Smooth muscle cell (in vitro differentiated cells): Measurements from ENCODE around the gene IL13RA1. TPM values are rescaled to one million over a fixed set of nuclear protein-coding genes. Genes with fewer than 3 reads are reported as not detected.

Experiments
- DNase-seq: peaks from one replicate; lab custom pipeline; 2025; ENCODE audit not compliant: unreplicated experiment; lab: John Stamatoyannopoulos, UW
- H2AFZ ChIP-seq: fragments of 200-600 bp; sonication (generic); 2 replicates; pipeline ENCODE4 v1.6.0; 2016; ENCODE audit warnings: antibody characterized with exemption, low read depth, mild to moderate bottlenecking
- H3F3A ChIP-seq: fragments of 200-600 bp; sonication (generic); 2 replicates; pipeline ENCODE4 v1.6.0; 2017; ENCODE audit warnings: antibody characterized with exemption, low read depth
- H3K27ac ChIP-seq: fragments of 200-600 bp; sonication (generic); 2 replicates; pipeline ENCODE4 v1.5.1; 2016; ENCODE audit warnings: low read depth, mild to moderate bottlenecking
- H3K27me3 ChIP-seq: fragments of 200-600 bp; sonication (generic); 2 replicates; pipeline ENCODE4 v1.6.1; 2016; ENCODE audit warnings: low read depth, mild to moderate bottlenecking
- H3K36me3 ChIP-seq: fragments of 200-600 bp; sonication (generic); 2 replicates; pipeline ENCODE4 v1.5.1; 2016; ENCODE audit warnings: low read depth
- H3K4me1 ChIP-seq: fragments of 200-600 bp; sonication (generic); 2 replicates; pipeline ENCODE4 v1.5.1; 2016; ENCODE audit warnings: low read depth
- H3K4me2 ChIP-seq: fragments of 200-600 bp; sonication (generic); 2 replicates; pipeline ENCODE4 v1.6.0; 2016; ENCODE audit warnings: mild to moderate bottlenecking
- H3K4me3 ChIP-seq: fragments of 200-600 bp; sonication (generic); 2 replicates; pipeline ENCODE4 v1.5.1; 2016; ENCODE audit warnings: mild to moderate bottlenecking
- H3K79me2 ChIP-seq: fragments of 200-600 bp; sonication (generic); 2 replicates; pipeline ENCODE4 v1.6.0; 2016; ENCODE audit warnings: low read depth, mild to moderate bottlenecking
- H3K9ac ChIP-seq: fragments of 200-600 bp; sonication (generic); 2 replicates; pipeline ENCODE4 v1.6.0; 2016; ENCODE audit warnings: low read depth
- H3K9me3 ChIP-seq: fragments of 200-600 bp; sonication (generic); replicated peaks from 2 replicates; pipeline ENCODE4 v1.5.1; 2016; ENCODE audit warnings: low read depth
- H4K20me1 ChIP-seq: fragments of 200-600 bp; sonication (generic); 2 replicates; pipeline ENCODE4 v1.6.0; 2016; ENCODE audit warnings: low read depth
- CTCF ChIP-seq: fragments of 200-600 bp; sonication (generic); IDR thresholded peaks from 2 replicates; pipeline ENCODE4 v1.5.1; 2017; ENCODE audit warnings: borderline replicate concordance, mild to moderate bottlenecking, antibody characterized with exemption; ENCODE audit not compliant: insufficient read depth, poor library complexity, severe bottlenecking
- WGBS: methylation state at CpG from one replicate; pipeline ENCODE4 v1.1.7; 2016; ENCODE audit warnings: low lambda C conversion rate; 5-methylcytosine and 5-hydroxymethylcytosine counted together
- polyA plus RNA-seq: library from polyadenylated mRNA; unstranded; fragments of >200 nt; fragmentation: Nextera tagmentation; extraction: Ambion mirVana; gene quantifications from 2 replicates; pipeline ENCODE4 v1.2.1, GENCODE V29; 2016
- total RNA-seq: library from RNA; depleted of rRNA; stranded (reverse); fragments of >200 nt; gene quantifications from 2 replicates; pipeline ENCODE4 v1.2.3, GENCODE V29; 2014

The IL13RA1 gene
- total and polyA plus RNA-seq, 2 experiments from 2014 or later, result 67.0 to 85.9 TPM

- no peak overlapping the region for H2AFZ ChIP-seq
- H3F3A ChIP-seq, result no peaks in the 10 kb centered on the region
- no peak overlapping the region for H3K4me3 ChIP-seq
- H3K4me2 ChIP-seq, result no peak overlapping the region
- no peaks in the 10 kb centered on the region for H3K27me3 ChIP-seq
- H3K9ac ChIP-seq, result no peak overlapping the region
- H3K36me3 ChIP-seq, result no peaks in the 10 kb centered on the region
- no peaks in the 10 kb centered on the region for H3K4me1 ChIP-seq
- DNase-seq, result no peak
- 73% methylated on average over 3 of the region's 3 CpGs for WGBS
- H3K79me2 ChIP-seq, result peaks cover 6% of the 10 kb centered on the region
- no peak for TF ChIP-seq CTCF
- H3K27ac ChIP-seq, result no peak overlapping the region
- H3K9me3 ChIP-seq, result no peaks in the 10 kb centered on the region
- no peaks in the 10 kb centered on the region for H4K20me1 ChIP-seq
Observed at GRCh38 chrX:118723376-118723775, 4.0 kb upstream of the IL13RA1 start.

- no peak for DNase-seq
- no peaks in the 10 kb centered on the region for H3K36me3 ChIP-seq
- H4K20me1 ChIP-seq, result no peaks in the 10 kb centered on the region
- no peak overlapping the region for H2AFZ ChIP-seq
- no peaks in the 10 kb centered on the region for H3K27me3 ChIP-seq
- H3K4me1 ChIP-seq, result no peaks in the 10 kb centered on the region
- H3K4me3 ChIP-seq, result no peak overlapping the region
- 87% methylated on average over 5 of the region's 5 CpGs for WGBS
- H3K9me3 ChIP-seq, result no peaks in the 10 kb centered on the region
- no peaks in the 10 kb centered on the region for H3F3A ChIP-seq
- no peak overlapping the region for H3K27ac ChIP-seq
- no peak overlapping the region for H3K9ac ChIP-seq
- peaks cover 9% of the 10 kb centered on the region for H3K79me2 ChIP-seq
- no peak overlapping the region for H3K4me2 ChIP-seq
- no peak for TF ChIP-seq CTCF
Observed at GRCh38 chrX:118724365-118724764, 3.0 kb upstream of the IL13RA1 start.

- H2AFZ ChIP-seq, result peak overlapping the region; percentile 58
- DNase-seq, result no peak
- WGBS, result 65% methylated on average over 7 of the region's 7 CpGs
- no peaks in the 10 kb centered on the region for H3K27me3 ChIP-seq
- H3K79me2 ChIP-seq, result peaks cover 9% of the 10 kb centered on the region
- H3K9me3 ChIP-seq, result no peaks in the 10 kb centered on the region
- no peak overlapping the region for H3K4me3 ChIP-seq
- TF ChIP-seq CTCF, result no peak
- H3K27ac ChIP-seq, result no peak overlapping the region
- H3F3A ChIP-seq, result no peaks in the 10 kb centered on the region
- H3K4me2 ChIP-seq, result peak overlapping the region; percentile 9
- no peaks in the 10 kb centered on the region for H3K4me1 ChIP-seq
- no peak overlapping the region for H3K9ac ChIP-seq
- no peaks in the 10 kb centered on the region for H3K36me3 ChIP-seq
- no peaks in the 10 kb centered on the region for H4K20me1 ChIP-seq
Observed at GRCh38 chrX:118724775-118725174, 2.6 kb upstream of the IL13RA1 start.

DNA sequence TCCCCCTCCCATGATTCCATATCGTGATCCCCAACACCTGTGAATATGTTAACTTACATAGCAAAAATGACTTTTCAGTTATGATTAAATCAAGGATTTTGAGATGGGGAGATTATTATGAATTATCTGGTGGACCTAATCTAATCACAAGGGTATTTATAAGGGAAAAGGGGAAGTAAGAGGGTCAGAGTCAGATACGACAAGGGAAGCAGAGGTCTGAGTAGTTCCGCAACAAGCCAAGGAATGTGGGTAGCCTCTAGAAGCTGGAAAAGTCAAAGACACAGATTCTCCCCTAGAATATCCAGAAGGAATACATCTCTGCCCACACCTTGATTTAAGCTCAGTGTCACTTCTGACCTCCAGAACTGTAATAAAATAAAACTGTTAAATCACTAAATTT, 1.0 kb upstream of the IL13RA1 start:
- Histone ChIP-seq H3K27me3 (no peaks in the 10 kb centered on the region), H3K27ac (peak overlapping the region; percentile 67), H3K4me1 (no peaks in the 10 kb centered on the region), H4K20me1 (no peaks in the 10 kb centered on the region), H3K9ac (no peak overlapping the region), H3K36me3 (no peaks in the 10 kb centered on the region), H3K79me2 (peaks cover 9% of the 10 kb centered on the region), H3K9me3 (no peaks in the 10 kb centered on the region), H2AFZ (no peak overlapping the region), H3F3A (no peaks in the 10 kb centered on the region), H3K4me3 (no peak overlapping the region), H3K4me2 (peak overlapping the region; percentile 85)
- no peak for TF ChIP-seq CTCF
- WGBS, result 80% methylated on average over 3 of the region's 3 CpGs
- no peak for DNase-seq
